ENCODE data around the gene UBXN1.

Gene UBXN1

GRCh38 chr11:62645946-62646824, 32.7 kb downstream of the UBXN1 start, which contains the start of gene GANAB:
GANAB (minus strand) TSS chr11:62646613; CDS start chr11:62646599, 14 bp downstream.
- peak; percentile 99 to 100 (median 99) for DNase-seq (ENCODE audit: low read depth in 3 of 3)

DNA sequence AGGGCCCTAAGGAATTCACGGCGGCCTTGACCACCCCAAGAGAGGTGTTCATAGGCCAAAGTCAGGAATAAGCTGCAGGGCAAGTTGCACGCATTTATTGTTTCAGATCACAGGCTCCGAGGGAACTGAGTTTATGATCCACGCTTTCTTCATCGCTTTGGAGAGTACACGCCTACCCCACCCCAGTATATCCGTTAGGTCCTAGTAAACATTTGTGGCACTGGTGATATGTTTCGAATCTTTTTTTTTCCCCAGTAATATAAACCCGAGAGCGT, 33.3 kb downstream of the UBXN1 start:
- no peak for DNase-seq (ENCODE audit: low read depth in 3 of 3)

DNA sequence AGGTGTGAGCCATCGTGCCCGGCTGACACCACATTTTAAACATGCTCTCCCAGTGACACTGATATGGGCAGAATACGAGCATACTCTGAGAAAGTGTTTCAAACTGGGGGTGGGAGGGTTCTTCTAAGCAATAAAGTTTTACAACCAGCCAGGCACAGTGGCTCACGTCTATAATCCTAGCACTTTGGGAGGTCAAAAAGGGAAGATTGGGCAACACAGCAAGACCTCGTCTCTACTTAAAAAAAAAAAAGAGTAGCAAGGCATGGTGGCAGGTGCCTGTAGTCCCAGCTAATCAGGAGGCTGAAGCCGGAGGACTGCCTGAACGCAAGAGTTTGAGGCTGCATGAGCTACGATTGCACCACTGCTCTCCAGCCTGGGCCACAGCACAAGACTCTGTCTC, 34.7 kb downstream of the UBXN1 start:
- no peak for DNase-seq (ENCODE audit: low read depth in 3 of 3)

- DNase-seq (ENCODE audit: low read depth in 3 of 3) = no peak
Observed at GRCh38 chr11:62632492-62632891, 46.4 kb downstream of the UBXN1 start.

DNA sequence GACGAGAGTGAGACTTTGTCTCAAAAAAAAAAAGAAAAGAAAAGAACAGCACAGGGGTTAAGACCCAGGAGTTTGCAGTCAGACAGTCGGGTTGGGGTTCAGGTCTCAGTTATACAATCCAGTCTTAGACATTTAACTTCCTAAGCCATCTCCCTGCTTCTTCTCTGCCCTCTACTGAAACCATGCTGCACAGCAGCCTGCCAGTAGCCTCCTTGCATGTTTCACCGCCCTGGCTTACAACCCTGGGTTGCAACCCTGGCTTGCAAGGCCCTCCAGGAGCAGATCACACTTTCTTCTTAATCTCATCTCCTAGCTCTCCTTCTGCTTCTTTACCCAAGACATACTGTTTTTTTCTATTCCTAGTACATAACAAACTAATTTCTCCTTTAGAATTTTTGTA, 51.2 kb downstream of the UBXN1 start:
- no peak for DNase-seq (ENCODE audit: low read depth in 3 of 3)

Measured in stimulated activated CD4-positive, alpha-beta T cell treated with anti-CD3 and anti-CD28 coated beads, TNF-alpha, amount 100 ng/mL, for 48 hours (primary cell).